Kidney capillary endothelial cell (primary cell): Measurements from ENCODE around the gene F12.
A peak's percentile ranks its signal among the peaks of the same experiment; 100 is the strongest.

Source experiments
- DNase-seq: peaks from one replicate; pipeline ENCODE4 v3.0.0-alpha.2; 2018; ENCODE audit warnings: low spot score

Gene F12

DNA sequence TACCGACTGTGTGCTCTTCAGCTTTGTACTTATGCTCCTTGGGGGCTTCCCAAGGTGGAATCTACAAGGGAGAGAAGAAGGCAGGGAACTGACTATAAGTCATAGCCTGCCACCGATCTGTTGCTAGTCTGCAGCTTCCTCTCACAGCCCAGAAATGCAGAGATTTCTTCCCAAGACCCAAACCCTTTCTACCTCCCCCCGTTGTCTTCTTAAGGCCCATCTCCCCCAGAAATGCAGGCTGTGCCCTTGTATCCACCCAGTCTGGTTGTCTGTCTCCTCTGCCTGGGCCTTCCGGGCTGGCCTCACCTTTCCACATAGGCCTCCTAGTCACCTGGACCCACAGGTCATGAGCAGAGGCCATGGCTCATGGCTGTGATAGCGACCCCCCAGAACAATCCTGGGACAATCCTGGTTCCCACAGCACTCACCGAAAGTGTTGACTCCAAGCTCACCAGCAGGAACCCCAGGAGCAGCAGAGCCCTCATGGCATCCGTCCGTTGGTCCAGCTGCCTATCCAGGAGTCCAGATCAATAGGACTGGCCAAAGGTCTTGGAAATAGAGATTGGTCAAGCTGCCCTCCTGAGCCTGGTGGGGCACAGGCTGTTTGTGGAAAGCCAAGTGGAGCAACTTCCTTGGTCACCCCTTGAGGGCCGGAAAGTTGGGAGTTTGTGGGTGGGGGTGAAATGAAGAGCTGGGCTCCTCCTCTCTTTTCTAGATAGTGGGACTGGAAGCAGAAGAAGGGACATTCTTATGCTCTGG lies at the start of gene F12:
F12 (minus strand) TSS at position 522 of the 759 bp plus-strand sequence; CDS start at position 485, 37 bp downstream.
- DNase-seq: no peak

- DNase-seq: no peak
These were observed 49.6 kb upstream of the F12 start for GRCh38 chr5:177458912-177459350.

DNA sequence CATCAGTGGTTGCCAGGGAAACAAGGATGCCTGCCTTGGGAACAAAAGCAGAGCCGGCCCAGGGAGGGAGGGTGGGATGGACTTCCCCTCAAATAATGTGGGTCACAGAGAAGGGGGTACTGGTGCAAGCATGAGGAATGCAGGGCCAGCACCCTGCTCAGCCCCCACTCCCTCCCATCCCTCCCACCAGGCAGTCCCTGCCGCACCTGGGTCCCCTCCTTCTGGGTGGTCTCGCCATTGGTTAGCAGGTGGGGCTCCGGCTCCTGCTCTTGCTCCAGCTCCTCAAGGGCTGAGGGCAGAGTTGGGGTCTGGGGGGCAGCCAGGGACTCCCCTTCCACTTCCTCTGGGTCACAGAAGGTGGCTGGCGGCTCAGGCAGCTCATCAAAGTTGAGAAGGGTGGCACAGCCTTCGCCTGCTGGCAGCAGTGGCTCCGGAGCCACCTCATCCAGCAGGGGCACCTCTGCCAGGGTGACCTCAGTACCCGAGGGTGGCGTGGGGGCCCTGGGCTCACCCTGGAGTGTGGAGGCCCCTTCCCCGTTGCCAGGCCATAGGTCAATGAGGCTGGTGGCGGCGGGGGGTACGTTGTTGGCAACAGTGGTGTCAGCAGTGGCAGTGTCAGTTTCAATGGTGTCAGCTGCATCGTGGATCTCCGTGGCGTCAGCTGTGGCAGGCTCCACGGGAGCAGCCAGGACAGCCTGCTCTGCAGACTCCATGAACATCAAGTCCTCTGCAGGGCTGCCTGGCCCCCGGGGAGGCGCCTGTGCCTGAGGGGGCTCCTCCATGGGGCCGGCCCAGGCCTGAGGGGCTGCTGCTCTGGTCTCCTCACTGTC lies 48.7 kb upstream of the F12 start:
- no peak for DNase-seq

DNA sequence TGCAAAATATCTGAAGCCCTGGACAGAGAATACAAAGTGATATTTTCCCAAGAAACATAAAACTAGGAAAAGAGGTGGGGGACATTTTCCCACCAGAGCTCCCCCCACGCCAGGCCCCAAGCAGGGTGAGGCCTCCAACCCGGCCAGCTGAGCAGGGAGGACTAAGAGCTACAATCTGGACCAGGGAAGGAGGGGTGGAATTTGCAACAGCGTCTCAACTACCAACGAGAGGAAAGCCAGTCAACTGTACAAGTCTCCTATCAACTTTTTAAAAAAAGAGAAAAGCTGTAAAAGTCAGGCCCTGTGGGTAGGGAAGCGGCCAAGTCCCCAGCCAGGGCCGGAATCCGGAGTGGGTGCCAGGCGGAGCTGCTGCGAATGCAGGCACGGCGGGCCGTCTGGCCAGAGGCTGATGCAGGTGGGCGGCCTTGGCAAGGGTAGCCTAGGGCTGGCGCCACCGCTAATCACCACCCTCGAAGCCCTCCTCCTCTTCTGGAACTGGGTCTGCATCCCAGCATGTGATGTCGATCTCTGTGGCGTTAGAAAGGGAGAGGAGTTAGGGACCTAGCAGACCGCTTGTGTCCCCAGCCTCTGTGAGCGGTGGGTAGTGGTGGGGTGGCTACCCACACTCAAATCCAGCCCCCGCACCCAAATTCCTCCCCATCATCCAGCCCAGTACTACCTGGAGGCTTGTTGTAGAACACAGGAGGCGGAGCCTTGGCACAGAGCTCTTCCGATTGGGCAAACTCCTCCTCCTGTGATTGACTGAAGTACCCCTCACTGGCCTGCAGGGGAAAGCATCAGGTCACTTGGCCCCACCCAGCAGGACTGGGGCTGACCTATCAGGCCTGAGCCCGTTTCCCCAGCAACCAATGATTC lies 47.9 kb upstream of the F12 start:
- peak; percentile 97 for DNase-seq

GRCh38 chr5:177456591-177456964 lies 47.2 kb upstream of the F12 start:
- DNase-seq: no peak

- peak; percentile 76 for DNase-seq
These were observed 46.6 kb upstream of the F12 start for GRCh38 chr5:177455661-177456590.

DNA sequence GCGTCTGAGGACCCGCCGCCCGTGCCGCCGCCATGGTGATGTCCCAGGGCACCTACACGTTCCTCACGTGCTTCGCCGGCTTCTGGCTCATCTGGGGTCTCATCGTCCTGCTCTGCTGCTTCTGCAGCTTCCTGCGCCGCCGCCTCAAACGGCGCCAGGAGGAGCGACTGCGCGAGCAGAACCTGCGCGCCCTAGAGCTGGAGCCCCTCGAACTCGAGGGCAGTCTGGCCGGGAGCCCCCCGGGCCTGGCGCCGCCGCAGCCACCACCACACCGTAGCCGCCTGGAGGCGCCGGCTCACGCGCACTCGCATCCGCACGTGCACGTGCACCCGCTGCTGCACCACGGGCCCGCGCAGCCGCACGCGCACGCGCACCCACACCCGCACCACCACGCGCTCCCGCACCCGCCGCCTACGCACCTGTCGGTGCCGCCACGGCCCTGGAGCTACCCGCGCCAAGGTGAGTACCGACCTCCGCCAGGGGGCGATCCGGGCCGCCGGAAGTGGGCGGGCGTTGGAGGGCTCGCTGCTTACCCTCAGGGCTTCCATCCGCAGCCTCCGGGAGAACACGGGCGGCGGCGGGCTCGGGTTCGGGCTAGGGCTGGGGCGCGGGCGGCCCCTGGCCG lies 45.8 kb upstream of the F12 start:
- DNase-seq: peak; percentile 53

DNA sequence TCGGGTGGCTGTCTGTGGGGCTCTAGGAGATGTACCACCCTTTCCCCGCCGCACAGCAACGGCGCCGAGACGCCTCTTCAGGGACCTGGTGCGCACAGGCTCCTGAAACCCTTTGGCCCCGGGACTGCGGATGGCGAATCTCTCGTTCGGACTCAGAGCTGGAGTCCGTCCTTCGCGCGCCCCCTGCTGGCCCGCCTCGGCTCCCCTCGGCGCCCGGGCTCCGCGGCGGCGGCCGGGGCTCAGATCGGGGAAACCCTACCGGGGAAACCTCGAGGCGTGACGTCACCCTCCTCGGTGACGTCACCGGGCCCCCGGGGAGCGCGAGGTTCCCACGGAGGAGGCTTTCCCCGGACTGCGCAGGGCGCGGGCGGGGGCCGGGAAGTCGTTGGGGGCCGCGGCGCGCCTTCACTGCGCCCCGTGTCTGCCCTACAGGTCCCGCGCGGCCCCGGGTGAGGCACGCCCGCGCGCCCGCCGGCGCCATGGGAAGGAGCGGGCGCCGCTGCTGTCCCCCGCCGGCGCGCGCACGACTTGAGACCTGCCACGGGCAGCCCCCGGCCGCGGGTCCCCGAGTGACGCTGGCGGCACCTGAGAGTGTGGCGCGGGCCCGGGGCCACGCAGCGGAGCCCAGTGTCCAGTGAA lies 45.2 kb upstream of the F12 start:
- peak; percentile 87 for DNase-seq

DNA sequence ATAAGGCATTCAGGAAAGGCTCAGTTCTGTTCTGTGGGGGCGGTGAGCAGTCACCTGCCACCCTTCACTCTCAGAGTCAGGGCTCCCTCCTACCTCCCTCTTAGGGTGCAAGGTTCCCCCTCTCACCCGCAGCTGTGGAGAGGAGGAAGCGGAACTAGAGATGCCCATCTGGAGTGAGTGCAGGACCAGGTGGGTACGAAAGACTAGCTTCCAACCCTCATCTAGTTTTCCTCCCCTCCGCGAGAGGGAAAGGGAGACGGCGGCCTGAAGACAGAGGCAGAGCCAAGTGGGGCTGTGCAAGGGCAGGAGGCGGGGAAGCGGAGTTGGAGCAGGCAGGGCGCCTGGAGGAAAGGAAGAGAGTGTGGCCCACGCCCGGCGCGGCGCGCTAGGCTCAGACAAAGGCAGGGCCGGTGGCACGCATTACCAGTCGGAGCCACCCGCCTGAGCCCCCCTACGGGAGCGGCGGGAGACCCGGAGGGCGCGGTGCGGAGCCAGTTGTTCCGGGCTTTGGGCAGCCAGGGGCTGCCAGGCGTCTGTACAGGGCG lies 44.6 kb upstream of the F12 start:
- DNase-seq: no peak

DNA sequence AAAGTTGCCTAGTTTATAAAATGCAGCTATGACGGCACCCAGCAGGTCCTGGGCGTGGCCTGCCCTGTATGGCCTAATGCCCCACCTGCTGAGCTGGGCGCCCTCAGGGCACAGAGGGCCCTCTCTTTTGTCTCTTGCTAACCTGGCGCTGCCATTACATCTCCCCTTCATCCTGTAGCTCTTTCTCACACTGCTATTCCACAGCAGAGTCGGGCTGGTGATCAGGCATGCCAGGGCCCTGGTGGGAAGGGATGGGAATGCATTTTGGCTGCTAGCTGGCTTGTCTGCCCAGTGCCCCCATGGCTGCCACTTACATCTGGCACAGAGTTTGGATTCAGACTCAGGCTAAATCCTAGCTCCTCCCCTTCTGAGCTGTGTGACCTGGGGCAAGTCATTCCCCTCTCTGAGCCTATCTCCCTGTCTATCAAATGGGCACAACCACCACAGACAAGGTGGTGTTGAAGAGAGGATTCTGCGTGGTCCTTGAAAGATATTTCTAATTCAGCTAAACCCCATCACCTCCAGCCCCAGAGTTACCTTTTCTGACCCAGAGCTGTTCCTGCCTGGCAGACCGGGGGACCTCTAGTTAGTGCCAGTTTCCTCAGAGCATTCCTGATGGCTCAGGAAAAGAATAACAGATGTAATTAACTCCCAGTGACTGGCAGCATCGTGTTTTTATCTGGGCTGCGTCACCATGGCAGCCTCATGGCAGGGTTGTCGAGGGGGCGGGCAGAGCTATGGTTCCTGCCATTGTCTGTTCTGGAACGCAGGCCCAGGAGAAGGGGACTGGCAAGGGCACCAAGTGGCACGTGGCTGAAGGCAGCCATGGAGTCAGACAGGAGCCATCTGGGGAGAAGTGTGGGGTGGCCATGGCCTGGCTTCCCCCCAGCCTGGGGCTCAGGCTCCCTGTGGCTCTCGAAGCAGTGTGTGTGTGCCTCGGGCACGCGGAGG lies 43.6 kb upstream of the F12 start:
- DNase-seq: no peak

DNA sequence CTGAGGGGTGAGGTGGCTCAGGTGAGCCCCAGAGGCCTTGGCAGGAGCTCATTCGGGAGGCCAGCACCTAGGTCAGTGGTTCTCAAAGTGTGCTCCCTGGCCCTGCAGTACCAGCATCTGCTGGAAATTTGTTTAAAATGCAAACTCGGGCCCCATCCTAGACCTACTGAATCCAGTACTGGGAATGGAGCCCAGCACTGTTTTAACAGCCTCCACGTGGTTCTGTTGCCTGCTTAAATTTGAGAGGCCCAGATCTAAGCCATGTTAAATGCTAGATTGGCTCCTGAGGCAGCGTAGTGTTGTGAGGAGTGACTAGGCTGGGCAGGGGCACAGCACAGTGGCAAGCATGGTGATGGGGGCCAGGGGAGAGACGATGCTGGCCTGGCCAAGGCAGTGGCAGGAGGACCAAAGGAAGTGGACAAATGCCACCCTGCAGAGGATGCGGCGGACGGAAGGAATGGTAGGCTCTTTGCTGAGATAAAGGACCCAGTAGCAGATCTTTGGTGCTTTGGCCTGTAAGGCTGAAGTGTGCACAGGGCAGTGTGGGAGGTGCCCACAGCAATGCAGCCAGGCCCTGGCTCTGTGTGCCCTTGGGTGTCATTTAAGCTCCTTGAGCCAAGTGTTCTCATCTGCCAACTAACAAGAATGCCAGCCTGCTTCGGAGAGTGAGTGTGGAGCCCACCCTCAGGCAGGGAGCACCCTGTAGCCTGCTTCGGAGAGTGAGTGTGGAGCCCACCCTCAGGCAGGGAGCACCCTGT lies 41.5 kb upstream of the F12 start:
- DNase-seq: no peak

DNA sequence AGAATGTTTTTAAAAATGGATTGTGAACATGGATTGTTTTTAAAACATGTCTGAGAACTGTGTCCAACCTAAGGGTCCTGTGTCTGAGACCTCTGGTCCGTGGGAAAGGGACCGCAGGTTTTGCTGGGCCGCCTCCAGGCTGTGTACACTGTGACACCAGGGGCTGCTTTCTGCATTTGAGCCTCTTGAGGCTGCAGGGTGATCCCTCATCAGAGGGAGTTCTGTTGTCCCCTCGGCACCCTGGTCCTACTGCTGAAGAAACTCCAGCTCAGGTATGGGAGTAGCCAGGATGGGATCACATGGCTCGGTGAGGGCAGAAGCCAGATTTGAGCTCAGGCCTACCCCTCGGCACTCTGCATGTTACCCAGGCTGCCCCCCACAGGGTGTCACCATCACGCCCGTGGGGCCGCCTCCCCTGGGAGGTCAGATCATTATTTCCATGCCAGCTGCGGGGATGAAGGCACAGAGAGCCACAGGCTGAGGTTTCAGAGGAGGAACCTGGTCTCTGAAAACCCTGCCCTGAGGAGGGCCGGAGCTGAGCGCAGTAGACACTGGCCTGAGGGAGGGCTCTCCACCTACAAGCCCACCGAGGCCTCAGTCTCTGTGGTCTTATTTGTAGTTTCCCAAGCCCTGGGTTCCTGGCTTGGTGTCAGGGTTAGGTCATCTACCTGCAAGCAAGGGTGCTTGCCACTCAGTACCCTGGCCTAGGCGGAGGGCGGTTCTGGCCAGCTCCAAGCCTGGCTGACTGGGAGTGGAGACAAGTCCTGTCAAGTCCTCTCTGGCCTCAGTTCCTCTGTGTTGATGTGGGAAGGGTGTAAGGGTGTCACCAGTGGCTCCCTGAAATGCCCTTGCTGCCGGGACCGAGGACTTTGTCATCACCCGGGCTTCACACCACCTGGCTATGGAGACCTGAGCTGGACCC lies 40.0 kb upstream of the F12 start:
- DNase-seq: no peak

GRCh38 chr5:177448244-177448950 lies 39.0 kb upstream of the F12 start:
- DNase-seq: no peak

DNA sequence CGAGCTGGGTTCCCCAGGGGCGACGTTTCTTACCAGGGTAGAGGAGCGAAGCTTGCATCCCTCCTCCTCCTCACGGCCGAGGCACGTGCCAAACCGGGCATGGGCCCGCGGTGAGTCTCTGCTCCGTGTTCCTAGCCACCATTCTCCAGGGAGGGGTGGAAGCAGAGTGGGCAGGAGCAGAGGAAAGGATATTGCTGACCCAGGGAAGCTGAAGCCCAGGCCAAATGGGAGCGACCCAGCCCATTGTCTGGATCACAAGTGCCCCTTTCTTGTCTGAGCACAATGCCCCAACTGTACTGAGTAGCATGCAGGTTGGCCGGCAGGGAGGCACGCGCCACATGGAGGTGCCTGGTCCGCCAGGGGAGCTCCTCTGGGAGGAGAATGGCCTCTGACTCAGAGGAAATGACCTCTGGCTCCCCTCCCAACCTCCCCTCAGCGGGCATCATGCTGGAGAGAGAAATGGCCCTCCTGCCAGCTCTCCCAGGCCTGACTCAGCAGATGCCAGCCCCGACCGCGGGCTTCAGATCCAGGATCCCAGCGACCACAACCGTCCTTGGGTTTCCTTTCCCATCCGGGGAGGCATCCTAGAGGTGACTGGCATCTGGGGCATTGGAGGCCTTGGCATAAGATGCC lies 38.4 kb upstream of the F12 start:
- peak; percentile 79 for DNase-seq

DNA sequence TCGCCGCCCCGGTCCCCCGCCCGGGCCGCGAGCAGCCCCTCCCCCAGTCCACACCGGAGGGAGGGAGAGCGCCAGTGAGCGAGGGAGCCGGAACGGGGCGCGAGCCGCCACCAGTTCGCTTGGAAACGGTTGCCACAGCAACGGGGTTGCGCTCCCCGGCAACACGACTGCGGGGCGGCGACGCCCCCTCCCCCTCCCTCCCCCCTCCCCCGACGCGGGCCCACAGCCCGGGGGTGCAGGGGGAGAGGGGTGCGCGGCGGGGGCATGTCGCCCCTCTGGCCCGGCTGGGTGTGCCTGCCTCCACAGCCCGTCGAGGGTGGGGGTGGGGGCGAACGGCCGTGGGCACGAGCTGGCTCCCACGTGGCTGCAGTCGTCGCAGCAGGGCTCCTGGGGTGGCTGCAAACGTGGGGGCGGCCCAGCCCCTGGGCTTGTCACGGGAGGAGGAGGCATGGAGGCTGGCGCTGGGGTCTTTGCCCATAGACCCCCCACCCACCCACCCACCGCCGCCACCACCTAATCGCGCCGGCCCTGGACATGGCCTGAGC lies 37.8 kb upstream of the F12 start:
- no peak for DNase-seq
